Uterus (tissue), 2 donors: ENCODE results near the gene ADSS1.

Experiments used
- POLR2A ChIP-seq, 2 donors: fragments of 450-650 bp; IDR thresholded peaks; one replicate each; pipeline ENCODE4 v1.6.1; 2016; ENCODE audit warnings: antibody characterized with exemption in 2 of 2, mild to moderate bottlenecking in 1 of 2, moderate library complexity in 1 of 2
- TF ChIP-seq, protein P1 (sequence below), 4 experiments: fragments of 200-600 bp in 2 of 4; fragments of 450-650 bp in 2 of 4; sonication (generic) in 2 of 4; IDR thresholded peaks; one replicate each; pipeline ENCODE4 v1.5.1; 2016 to 2019; ENCODE audit warnings: antibody characterized with exemption in 4 of 4, mild to moderate bottlenecking in 2 of 4, moderate library complexity in 1 of 4

DNA sequence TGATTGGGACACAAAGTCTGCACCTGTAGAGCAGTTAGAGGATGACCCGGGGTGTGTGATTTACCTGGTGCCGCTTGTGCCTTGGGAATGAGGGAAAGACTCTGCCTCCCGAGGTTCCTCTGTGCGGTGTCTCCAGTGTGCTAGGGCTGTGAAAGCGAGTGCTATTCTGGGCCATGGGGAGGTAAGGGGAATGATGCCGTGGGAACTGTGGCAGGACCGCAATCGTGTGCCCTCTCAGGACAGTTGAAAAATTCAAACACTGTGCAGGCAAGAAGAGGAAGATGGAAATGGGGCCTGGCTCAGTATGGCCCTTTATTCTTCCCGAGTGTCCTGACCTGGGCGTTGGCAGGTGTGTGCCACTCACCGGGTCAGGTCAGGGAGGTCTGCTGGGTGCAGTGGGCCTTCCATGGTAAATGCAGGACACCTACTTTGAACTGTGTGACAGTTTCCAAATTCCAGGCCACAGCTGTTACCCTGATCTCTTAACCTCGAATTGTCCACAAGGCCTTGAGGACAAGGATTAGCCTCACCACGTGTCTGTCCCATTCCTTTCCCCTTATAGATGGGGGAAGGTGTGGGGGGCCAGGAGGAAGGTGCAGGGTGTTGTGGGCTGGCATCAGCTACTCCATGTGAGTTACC lies 30.3 kb downstream of the ADSS1 start:
- TF ChIP-seq, protein P1, sequence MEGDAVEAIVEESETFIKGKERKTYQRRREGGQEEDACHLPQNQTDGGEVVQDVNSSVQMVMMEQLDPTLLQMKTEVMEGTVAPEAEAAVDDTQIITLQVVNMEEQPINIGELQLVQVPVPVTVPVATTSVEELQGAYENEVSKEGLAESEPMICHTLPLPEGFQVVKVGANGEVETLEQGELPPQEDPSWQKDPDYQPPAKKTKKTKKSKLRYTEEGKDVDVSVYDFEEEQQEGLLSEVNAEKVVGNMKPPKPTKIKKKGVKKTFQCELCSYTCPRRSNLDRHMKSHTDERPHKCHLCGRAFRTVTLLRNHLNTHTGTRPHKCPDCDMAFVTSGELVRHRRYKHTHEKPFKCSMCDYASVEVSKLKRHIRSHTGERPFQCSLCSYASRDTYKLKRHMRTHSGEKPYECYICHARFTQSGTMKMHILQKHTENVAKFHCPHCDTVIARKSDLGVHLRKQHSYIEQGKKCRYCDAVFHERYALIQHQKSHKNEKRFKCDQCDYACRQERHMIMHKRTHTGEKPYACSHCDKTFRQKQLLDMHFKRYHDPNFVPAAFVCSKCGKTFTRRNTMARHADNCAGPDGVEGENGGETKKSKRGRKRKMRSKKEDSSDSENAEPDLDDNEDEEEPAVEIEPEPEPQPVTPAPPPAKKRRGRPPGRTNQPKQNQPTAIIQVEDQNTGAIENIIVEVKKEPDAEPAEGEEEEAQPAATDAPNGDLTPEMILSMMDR (IDR thresholded peaks at IDR 0.05), result no peak
- no peak for TF ChIP-seq POLR2A (IDR thresholded peaks at IDR 0.05)
